ENCODE data around the gene PNLIPRP2. TPM values are rescaled to one million over a fixed set of nuclear protein-coding genes. Genes with fewer than 3 reads are reported as not detected.

PNLIPRP2 gene
- total RNA-seq, 1 experiment from 2014 or later, result 0.24 TPM

DNA sequence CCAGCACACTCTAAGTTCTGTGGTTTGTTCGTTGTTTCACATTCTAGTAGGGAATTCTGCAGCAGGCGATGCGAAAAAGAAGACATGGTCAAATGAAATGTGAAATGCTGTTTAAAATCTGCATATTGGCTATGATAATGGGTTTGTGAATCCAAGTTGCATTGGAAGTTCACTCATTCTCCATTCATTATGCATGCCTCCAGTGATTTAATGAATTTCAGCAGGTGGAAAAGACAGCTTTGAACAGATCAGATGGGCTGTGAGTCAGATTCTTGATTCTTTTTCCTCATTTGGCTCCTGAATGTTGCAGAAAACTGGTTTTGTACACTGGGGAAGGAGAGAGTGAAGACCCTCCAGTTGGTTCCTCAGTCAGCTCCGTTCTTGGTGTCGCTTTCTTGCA, 52.1 kb downstream of the PNLIPRP2 start:
- H4K91ac ChIP-seq (ENCODE audit: insufficient read length, low read depth, low read length), result no peak overlapping the region
- H3K4me2 ChIP-seq (ENCODE audit: insufficient read depth, insufficient read length, low read length), result no peak overlapping the region
- H2BK15ac ChIP-seq (ENCODE audit: low read depth, low read length), result no peak overlapping the region
- no peak overlapping the region for H3K23ac ChIP-seq (ENCODE audit: insufficient read length, low read depth, low read length)
- H4K8ac ChIP-seq (replicated peaks; ENCODE audit: insufficient read length, low read depth, low read length), result no peak overlapping the region
- no peak overlapping the region for H2BK5ac ChIP-seq (ENCODE audit: insufficient read length, low read length)
- DNase-seq, result no peak
- no peaks in the 10 kb centered on the region for H4K20me1 ChIP-seq (ENCODE audit: control insufficient read depth, insufficient read depth, insufficient read length)
- 0 out of 2 replicates have a peak, but pooled peaks cover 2% of the 10 kb centered on the region for H3K79me2 ChIP-seq (ENCODE audit: insufficient read depth, low read length)
- no peak overlapping the region for H3K14ac ChIP-seq (ENCODE audit: insufficient read depth, low read length)
- H3K18ac ChIP-seq (ENCODE audit: insufficient read length, low read depth, low read length), result no peak overlapping the region
- H3K27ac Mint-ChIP-seq, result no peak overlapping the region; a peak in 1 of 7 replicates
- H2AFZ ChIP-seq (ENCODE audit: low read length), result no peak overlapping the region
- peaks cover 8% of the 10 kb centered on the region for H3K23me2 ChIP-seq (ENCODE audit: insufficient read length, low read depth, low read length, poor library complexity, severe bottlenecking)
- H3K4me1 Mint-ChIP-seq, result peaks cover 31 to 34% of the 10 kb centered on the region in 2 experiments
- no peaks in the 10 kb centered on the region for H3K79me1 ChIP-seq (ENCODE audit: insufficient read depth, low read depth, low read length, poor library complexity, severe bottlenecking)
- H2AK5ac ChIP-seq (ENCODE audit: insufficient read length, low read length), result no peak overlapping the region
- H3K9ac ChIP-seq (ENCODE audit: extremely low read depth, insufficient read length, low read length), result no peak overlapping the region
- no peak overlapping the region for H3K4me3 Mint-ChIP-seq
- no peak overlapping the region for H3K56ac ChIP-seq (ENCODE audit: insufficient read length, low read depth, low read length)
- TF ChIP-seq, protein P1, sequence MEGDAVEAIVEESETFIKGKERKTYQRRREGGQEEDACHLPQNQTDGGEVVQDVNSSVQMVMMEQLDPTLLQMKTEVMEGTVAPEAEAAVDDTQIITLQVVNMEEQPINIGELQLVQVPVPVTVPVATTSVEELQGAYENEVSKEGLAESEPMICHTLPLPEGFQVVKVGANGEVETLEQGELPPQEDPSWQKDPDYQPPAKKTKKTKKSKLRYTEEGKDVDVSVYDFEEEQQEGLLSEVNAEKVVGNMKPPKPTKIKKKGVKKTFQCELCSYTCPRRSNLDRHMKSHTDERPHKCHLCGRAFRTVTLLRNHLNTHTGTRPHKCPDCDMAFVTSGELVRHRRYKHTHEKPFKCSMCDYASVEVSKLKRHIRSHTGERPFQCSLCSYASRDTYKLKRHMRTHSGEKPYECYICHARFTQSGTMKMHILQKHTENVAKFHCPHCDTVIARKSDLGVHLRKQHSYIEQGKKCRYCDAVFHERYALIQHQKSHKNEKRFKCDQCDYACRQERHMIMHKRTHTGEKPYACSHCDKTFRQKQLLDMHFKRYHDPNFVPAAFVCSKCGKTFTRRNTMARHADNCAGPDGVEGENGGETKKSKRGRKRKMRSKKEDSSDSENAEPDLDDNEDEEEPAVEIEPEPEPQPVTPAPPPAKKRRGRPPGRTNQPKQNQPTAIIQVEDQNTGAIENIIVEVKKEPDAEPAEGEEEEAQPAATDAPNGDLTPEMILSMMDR (conservative IDR thresholded peaks at IDR 0.05), result no peak
- no peak overlapping the region for H4K5ac ChIP-seq (ENCODE audit: insufficient read length, low read depth, low read length)
- WGBS (ENCODE audit: extremely low coverage, insufficient read length, low lambda C conversion rate), result no CpG with 5 or more reads among the region's 5 CpGs
- no peak overlapping the region for H3K4ac ChIP-seq (ENCODE audit: low read depth, low read length)
- H3K9me3 ChIP-seq (ENCODE audit: control insufficient read depth, low read depth, low read length), result no peaks in the 10 kb centered on the region
- H3K27ac ChIP-seq (ENCODE audit: insufficient read length, low read depth, low read length), result no peak overlapping the region
- no peak overlapping the region for H3T11ph ChIP-seq (ENCODE audit: low read length)
- peaks cover 5 to 11% (median 6%) of the 10 kb centered on the region in 3 experiments; a peak in 4 of 7 replicates for H3K36me3 Mint-ChIP-seq (ENCODE audit: insufficient read depth in 1 of 3, low read depth in 3 of 3)
- no peak overlapping the region for H2BK12ac ChIP-seq (ENCODE audit: insufficient read length, low read depth, low read length)
- H2BK120ac ChIP-seq (ENCODE audit: low read depth, low read length, poor library complexity, severe bottlenecking), result no peak overlapping the region
- H3K27me3 Mint-ChIP-seq (ENCODE audit: low read depth), result peaks cover 9% of the 10 kb centered on the region
- H2BK20ac ChIP-seq (ENCODE audit: low read depth, low read length, poor library complexity, severe bottlenecking), result no peak overlapping the region
- H3K4me1 ChIP-seq (ENCODE audit: insufficient read depth, low read length), result peaks cover 7% of the 10 kb centered on the region; the same call in 1 of the 2 replicates
- H3K27me3 ChIP-seq (ENCODE audit: insufficient read depth, low read length), result no peaks in the 10 kb centered on the region
- no peaks in the 10 kb centered on the region for H3K9me3 Mint-ChIP-seq
